BE2C (cell line): Measurements from ENCODE around the gene PABPC3.

Source experiments
- DNase-seq: peaks from one replicate; pipeline ENCODE4 v3.0.0-alpha.2; 2020
- H3K27me3 ChIP-seq: fragments of 250-450 bp; sonication (Bioruptor Pico); 2 replicates; pipeline ENCODE4 v1.5.1; 2020; ENCODE audit warnings: mild to moderate bottlenecking
- H3K36me3 ChIP-seq: fragments of 250-450 bp; sonication (Bioruptor Pico); 2 replicates; pipeline ENCODE4 v1.5.1; 2020; ENCODE audit warnings: mild to moderate bottlenecking
- H3K4me1 ChIP-seq: fragments of 250-450 bp; sonication (Bioruptor Pico); 2 replicates; pipeline ENCODE4 v1.5.1; 2020
- H3K4me3 ChIP-seq: 2 replicates; pipeline ENCODE4 v1.5.1; 2011; ENCODE audit warnings: low read depth, low read length
- H3K9me3 ChIP-seq: fragments of 250-450 bp; sonication (Bioruptor Pico); 2 replicates; pipeline ENCODE4 v1.5.1; 2020
- CTCF ChIP-seq: IDR thresholded peaks from 2 replicates; pipeline ENCODE4 v1.5.1; 2012; ENCODE audit warnings: mild to moderate bottlenecking, low read depth, low read length

Gene PABPC3

GRCh38 chr13:25103711-25104110, 7.8 kb downstream of the PABPC3 start:
- no peak for TF ChIP-seq CTCF
- Histone ChIP-seq H3K4me1 (no peaks in the 10 kb centered on the region), H3K4me3 (no peak overlapping the region), H3K36me3 (no peaks in the 10 kb centered on the region), H3K9me3 (no peaks in the 10 kb centered on the region), H3K27me3 (no peaks in the 10 kb centered on the region)
- DNase-seq: no peak

GRCh38 chr13:25109341-25109740, 13.4 kb downstream of the PABPC3 start:
- no peak overlapping the region for H3K4me3 ChIP-seq
- no peaks in the 10 kb centered on the region for H3K9me3 ChIP-seq
- no peaks in the 10 kb centered on the region for H3K4me1 ChIP-seq
- H3K36me3 ChIP-seq: no peaks in the 10 kb centered on the region
- no peak for TF ChIP-seq CTCF
- no peak for DNase-seq
- H3K27me3 ChIP-seq: no peaks in the 10 kb centered on the region

GRCh38 chr13:25110956-25111584, 15.1 kb downstream of the PABPC3 start:
- no peaks in the 10 kb centered on the region for H3K4me1 ChIP-seq
- H3K36me3 ChIP-seq: no peaks in the 10 kb centered on the region
- no peak for TF ChIP-seq CTCF
- no peaks in the 10 kb centered on the region for H3K27me3 ChIP-seq
- DNase-seq: no peak
- H3K4me3 ChIP-seq: no peak overlapping the region
- no peaks in the 10 kb centered on the region for H3K9me3 ChIP-seq

GRCh38 chr13:25111585-25111956, 15.6 kb downstream of the PABPC3 start:
- Histone ChIP-seq H3K4me3 (no peak overlapping the region), H3K4me1 (no peaks in the 10 kb centered on the region), H3K27me3 (no peaks in the 10 kb centered on the region), H3K9me3 (no peaks in the 10 kb centered on the region), H3K36me3 (no peaks in the 10 kb centered on the region)
- no peak for DNase-seq
- TF ChIP-seq CTCF: no peak

- DNase-seq: no peak
- Histone ChIP-seq H3K9me3 (no peaks in the 10 kb centered on the region), H3K27me3 (no peaks in the 10 kb centered on the region), H3K4me1 (no peaks in the 10 kb centered on the region), H3K36me3 (no peaks in the 10 kb centered on the region), H3K4me3 (no peak overlapping the region)
- no peak for TF ChIP-seq CTCF
Observed at GRCh38 chr13:25112695-25113255, 16.8 kb downstream of the PABPC3 start.

GRCh38 chr13:25114220-25114619, 18.3 kb downstream of the PABPC3 start:
- Histone ChIP-seq H3K4me3 (no peak overlapping the region), H3K4me1 (no peaks in the 10 kb centered on the region)
- DNase-seq: peak; percentile 71

More at GRCh38 chr13:25114220-25114619, 18.3 kb downstream of the PABPC3 start:
- H3K27me3 ChIP-seq: no peaks in the 10 kb centered on the region
- H3K36me3 ChIP-seq: no peaks in the 10 kb centered on the region
- TF ChIP-seq CTCF: peak; percentile 91
- no peaks in the 10 kb centered on the region for H3K9me3 ChIP-seq
